K562 (cell line): ENCODE measurements around the gene ADGRB2. TPM values are rescaled to one million over a fixed set of nuclear protein-coding genes. Genes with fewer than 3 reads are reported as not detected.
A peak's percentile ranks its signal among the peaks of the same experiment; 100 is the strongest.

Experiments
- ATAC-seq: fragments of 200-7000 bp; cut with Tn5 transposase; 3 replicates; pipeline ENCODE4 v1.9.1; 2020; ENCODE audit warnings: moderate library complexity
- BruUV-seq: library from RNA; stranded (reverse); fragments of 400-500 nt; replicated peaks from 2 replicates; lab custom pipeline; 2021; lab: Mats Ljungman, UMichigan
- CTCF ChIA-PET: fragments of 300-600 bp; formaldehyde crosslinking; extraction: SDS; loops from one replicate; lab custom pipeline; 2021; ENCODE audit warnings: low intra/inter-chr PET ratio; lab: Yijun Ruan, JAX
- POLR2A ChIA-PET: fragments of 300-600, 350-650 bp; sonication (Branson Sonifier 250); formaldehyde crosslinking; extraction: SDS; loops from one replicate; lab custom pipeline; 2021; ENCODE audit warnings: antibody characterized with exemption, inconsistent platforms; lab: Yijun Ruan, JAX
- DNase-seq, 4 experiments: peaks; one replicate each; pipeline versions ENCODE4 v3.0.0 to v3.0.0-alpha.2; 2011 to 2018; ENCODE audit warnings: low spot score in 3 of 4, mixed read lengths in 3 of 4; ENCODE audit errors: extremely low read depth in 1 of 4
- FAIRE-seq: peaks from 2 replicates; lab custom pipeline; 2011; peaks lifted over from hg19 to GRCh38; lab: Jason Lieb, UNC
- H2AFZ ChIP-seq: 2 replicates; pipeline ENCODE4 v1.6.0; 2011; ENCODE audit warnings: low read depth, low read length, control low read depth, inconsistent platforms
- H3K27ac ChIP-seq: fragments of 200-600 bp; 3 replicates; pipeline ENCODE4 v1.8.0; 2011; ENCODE audit warnings: low read depth, mild to moderate bottlenecking, control low read depth, inconsistent platforms, low read length, moderate library complexity, mixed read lengths; ENCODE audit errors: extremely low read depth
- H3K27me3 ChIP-seq, 2 experiments: fragments of 300-600 bp in 1 of 2; 2 replicates in 1 of 2; 3 replicates in 1 of 2; pipeline versions ENCODE4 v1.6.0 to v1.8.0; 2011; ENCODE audit warnings: inconsistent platforms in 2 of 2, low read length in 2 of 2, mild to moderate bottlenecking in 1 of 2, mixed read lengths in 1 of 2, moderate library complexity in 1 of 2; ENCODE audit not compliant: control insufficient read depth in 2 of 2, insufficient read depth in 2 of 2
- H3K36me3 ChIP-seq: fragments of 300-600 bp; 3 replicates; pipeline ENCODE4 v1.8.0; 2011; ENCODE audit warnings: mild to moderate bottlenecking, low read length, inconsistent platforms; ENCODE audit not compliant: control insufficient read depth, insufficient read depth
- H3K4me1 ChIP-seq, 2 experiments: fragments of 200-600 bp in 1 of 2; replicated peaks in 1 of 2; 2 replicates in 1 of 2; 3 replicates in 1 of 2; pipeline versions ENCODE4 v1.5.1 to v1.8.0; 2011; ENCODE audit warnings: inconsistent platforms in 2 of 2, low read length in 2 of 2, mild to moderate bottlenecking in 1 of 2, mixed read lengths in 1 of 2, moderate library complexity in 1 of 2; ENCODE audit not compliant: control insufficient read depth in 2 of 2, insufficient read depth in 2 of 2
- H3K4me2 ChIP-seq: 2 replicates; pipeline ENCODE4 v1.6.1; 2011; ENCODE audit warnings: low read length, control low read depth, inconsistent platforms, mixed read lengths; ENCODE audit not compliant: insufficient read depth
- H3K4me3 ChIP-seq: fragments of 200-600 bp; sonication (generic), shearing (Covaris generic); 2 replicates; pipeline ENCODE4 v1.5.1; 2016; ENCODE audit warnings: control low read depth, inconsistent platforms
- H3K79me2 ChIP-seq: fragments of 200-600 bp; 3 replicates; pipeline ENCODE4 v1.8.0; 2011; ENCODE audit warnings: low read length, inconsistent platforms; ENCODE audit not compliant: control insufficient read depth, insufficient read depth
- H3K9ac ChIP-seq, 2 experiments: 2 replicates each; pipeline versions ENCODE4 v1.6.0 to v1.6.1; 2011; ENCODE audit warnings: low read depth in 2 of 2, low read length in 2 of 2, control low read depth in 1 of 2, inconsistent platforms in 1 of 2, mild to moderate bottlenecking in 1 of 2, mixed read lengths in 1 of 2; ENCODE audit not compliant: insufficient read depth in 1 of 2
- H3K9me1 ChIP-seq: one replicate; pipeline ENCODE4 v1.6.0; 2011; ENCODE audit warnings: inconsistent platforms, mild to moderate bottlenecking, low read length, moderate library complexity; ENCODE audit not compliant: control insufficient read depth, insufficient read depth
- H3K9me3 ChIP-seq: replicated peaks from 2 replicates; pipeline ENCODE4 v1.5.1; 2011; ENCODE audit warnings: low read depth, low read length, inconsistent platforms; ENCODE audit not compliant: control insufficient read depth, insufficient read depth
- H4K20me1 ChIP-seq: replicated peaks from 2 replicates; pipeline ENCODE4 v1.6.1; 2011; ENCODE audit warnings: low read length, inconsistent platforms, mixed read lengths; ENCODE audit not compliant: control insufficient read depth, insufficient read depth
- ESRRA ChIP-seq: fragments of 450-650 bp; IDR thresholded peaks from 2 replicates; pipeline ENCODE4 v1.6.1; 2014; ENCODE audit warnings: low read depth, mild to moderate bottlenecking, moderate library complexity, borderline replicate concordance
- FOXP4 ChIP-seq: sonication (generic); formaldehyde crosslinking; IDR thresholded peaks from 2 replicates; pipeline ENCODE4 v1.8.0; 2022; ENCODE audit warnings: mild to moderate bottlenecking, missing genetic modification reagents, borderline replicate concordance
- RBFOX2 ChIP-seq: fragments of 200-400 bp; formaldehyde crosslinking; IDR thresholded peaks from 2 replicates; pipeline ENCODE4 v1.6.1; 2017; ENCODE audit warnings: low read depth, mild to moderate bottlenecking, low read length, moderate library complexity
- ZNF76 ChIP-seq: fragments of 250-450 bp; sonication (Bioruptor Pico); IDR thresholded peaks from 2 replicates; pipeline ENCODE4 v1.4.0; 2020; ENCODE audit warnings: mild to moderate bottlenecking, moderate library complexity, borderline replicate concordance
- WGBS: fragments of 100-300 bp; shearing (Covaris generic); methylation state at CpG from one replicate; pipeline ENCODE4 v1.1.6; 2016; ENCODE audit warnings: low coverage, mixed read lengths; ENCODE audit not compliant: insufficient coverage; ENCODE audit errors: missing lambda C conversion rate; 5-methylcytosine and 5-hydroxymethylcytosine counted together
- in situ Hi-C: fragments of 300-500 bp; cut with MboI; formaldehyde crosslinking; loops from 4 replicates; pipeline ENCODE4 v1.15.0; 2018; ENCODE audit warnings: inconsistent platforms, mixed read lengths
- intact Hi-C: fragments of 100-400 bp; cut with micrococcal nuclease; formaldehyde crosslinking; loops from 2 replicates; pipeline ENCODE4 v1.14.2; 2022
- polyA plus RNA-seq, 8 experiments: library from polyadenylated mRNA; depleted of rRNA in 4 of 8; stranded (reverse) in 5 of 8; unstranded in 3 of 8; fragments of >200 nt; fragmentation: Nextera tagmentation in 2 of 8; fragmentation: Illumina TruSeq in 1 of 8; extraction: Ambion mirVana in 2 of 8; extraction: Trizol in 1 of 8; gene quantifications; 2 replicates each; pipeline versions ENCODE4 v1.2.1 to v1.2.3, GENCODE V29; 2011 to 2014; ENCODE audit warnings: inconsistent platforms in 1 of 8, missing spikeins in 1 of 8
- total RNA-seq, 7 experiments: library from RNA; depleted of rRNA in 6 of 7; stranded (reverse); fragments of >200 nt in 6 of 7; fragmentation: Illumina TruSeq in 2 of 7; extraction: Trizol in 2 of 7; gene quantifications; 2 replicates each; pipeline versions ENCODE4 v1.2.1 to v1.2.3, GENCODE V29; 2011 to 2021; ENCODE audit warnings: low replicate concordance in 1 of 7

The ADGRB2 gene
- total and polyA plus RNA-seq, 9 of the 15 experiments (the other 6 are each of a cell fraction or from before 2014, with no cell fraction given), result 0.04 to 0.23 (median 0.20) TPM; not detected in 2

- Histone ChIP-seq H3K4me1 (peaks cover 4 to 30% of the 10 kb centered on the region in 2 experiments; a peak in 4 of 5 replicates), H2AFZ (no peak overlapping the region), H4K20me1 (peaks cover 50% of the 10 kb centered on the region), H3K79me2 (no peaks in the 10 kb centered on the region), H3K4me2 (no peak overlapping the region), H3K9me1 (no peaks in the 10 kb centered on the region), H3K27ac (no peak overlapping the region), H3K27me3 (peaks cover 47 to 85% of the 10 kb centered on the region in 2 experiments), H3K4me3 (no peak overlapping the region), H3K36me3 (no peaks in the 10 kb centered on the region), H3K9me3 (no peaks in the 10 kb centered on the region), H3K9ac (no peak overlapping the region)
- ChIA-PET CTCF (no interaction called here), POLR2A (interaction anchor here (0.7 to 1.6 kb wide), 2 partner anchors 13 to 22 kb away, joined by 3 to 4 read pairs; no protein-coding TSS in a partner anchor)
- WGBS, result 24% methylated on average over 13 of the region's 13 CpGs
- TF ChIP-seq RBFOX2, result no peak
- peak; percentile 83 for TF ChIP-seq ESRRA
- TF ChIP-seq ZNF76 (CRISPR knock-in tag), result no peak
- TF ChIP-seq FOXP4 (CRISPR knock-in tag), result 0 out of 2 replicates have a peak, but pooled peaks have one; percentile 54
- FAIRE-seq (no peak), ATAC-seq (peak; percentile 4; the same call in 1 of the 3 replicates), DNase-seq (no peak)
- BruUV-seq, result no TSS peak
- intact Hi-C loops, result no loop called here
- in situ Hi-C loops, result no loop called here
These were observed 7.6 kb downstream of the ADGRB2 start for GRCh38 chr1:31756578-31756977.
